Endothelial cell of umbilical vein (primary cell): ENCODE data around the gene KLHDC1. TPM values are rescaled to one million over a fixed set of nuclear protein-coding genes. Genes with fewer than 3 reads are reported as not detected.

Source experiments
- BruUV-seq: library from RNA; stranded (reverse); fragments of 400-500 nt; replicated peaks from 2 replicates; lab custom pipeline; 2021; lab: Mats Ljungman, UMichigan
- CTCF ChIA-PET: fragments of 300-600, 350-600 bp; sonication (Branson Sonifier 250); formaldehyde crosslinking; loops from one replicate; lab custom pipeline; 2021; ENCODE audit warnings: antibody characterized with exemption, inconsistent platforms; lab: Charles Lee
- POLR2A ChIA-PET: fragments of 300-600, 350-600 bp; sonication (Branson Sonifier 250); formaldehyde crosslinking; loops from one replicate; lab custom pipeline; 2021; ENCODE audit warnings: antibody characterized with exemption, inconsistent platforms; lab: Charles Lee
- DNase-seq: peaks from one replicate; pipeline ENCODE4 v3.0.0-alpha.2; 2011; ENCODE audit warnings: low read depth, low spot score
- FAIRE-seq: peaks from 2 replicates; lab custom pipeline; 2011; peaks lifted over from hg19 to GRCh38; lab: Jason Lieb, UNC
- H2AFZ ChIP-seq: 2 replicates; pipeline ENCODE4 v1.6.0; 2012; ENCODE audit warnings: low read depth, low read length, control low read depth, inconsistent platforms
- H3K27ac ChIP-seq: 2 replicates; pipeline ENCODE4 v1.5.1; 2011; ENCODE audit warnings: low read depth, mild to moderate bottlenecking, control low read depth, low read length, moderate library complexity; ENCODE audit not compliant: insufficient read depth
- H3K27me3 ChIP-seq, 2 experiments: 2 replicates each; pipeline versions ENCODE4 v1.6.0 to v1.6.1; 2011; ENCODE audit warnings: low read length in 2 of 2, mixed read lengths in 1 of 2; ENCODE audit not compliant: control insufficient read depth in 2 of 2, insufficient read depth in 2 of 2
- H3K36me3 ChIP-seq, 2 experiments: 2 replicates in 1 of 2; 3 replicates in 1 of 2; pipeline ENCODE4 v1.5.1; 2011; ENCODE audit warnings: low read length in 2 of 2, mild to moderate bottlenecking in 1 of 2, moderate library complexity in 1 of 2; ENCODE audit not compliant: control insufficient read depth in 2 of 2, insufficient read depth in 2 of 2; ENCODE audit errors: extremely low read depth in 1 of 2
- H3K4me1 ChIP-seq: 3 replicates; pipeline ENCODE4 v1.5.1; 2011; ENCODE audit warnings: mild to moderate bottlenecking, low read length; ENCODE audit not compliant: control insufficient read depth, insufficient read depth; ENCODE audit errors: extremely low read depth
- H3K4me2 ChIP-seq: 2 replicates; pipeline ENCODE4 v1.6.1; 2011; ENCODE audit warnings: low read length, control low read depth, mixed read lengths; ENCODE audit not compliant: insufficient read depth
- H3K4me3 ChIP-seq, 3 experiments: fragments of 200-600 bp in 1 of 3; sonication (generic), shearing (Covaris generic) in 1 of 3; replicated peaks in 1 of 3; 2 replicates each; pipeline ENCODE4 v1.5.1; 2011 to 2016; ENCODE audit warnings: control low read depth in 3 of 3, low read length in 3 of 3, mild to moderate bottlenecking in 2 of 3, inconsistent platforms in 1 of 3, low read depth in 1 of 3, moderate library complexity in 1 of 3; ENCODE audit not compliant: insufficient read depth in 1 of 3
- H3K79me2 ChIP-seq: 2 replicates; pipeline ENCODE4 v1.6.0; 2012; ENCODE audit warnings: low read length, inconsistent platforms; ENCODE audit not compliant: control insufficient read depth, insufficient read depth
- H3K9ac ChIP-seq: replicated peaks from 2 replicates; pipeline ENCODE3; 2011; ENCODE audit warnings: low read length, control low read depth; ENCODE audit not compliant: insufficient read depth; ENCODE audit errors: extremely low read depth
- H3K9me1 ChIP-seq: replicated peaks from 3 replicates; pipeline ENCODE4 v1.6.0; 2011; ENCODE audit warnings: mild to moderate bottlenecking, low read length; ENCODE audit not compliant: control insufficient read depth, insufficient read depth; ENCODE audit errors: extremely low read depth
- H3K9me3 ChIP-seq: replicated peaks from 2 replicates; pipeline ENCODE4 v1.5.1; 2012; ENCODE audit warnings: low read length, inconsistent platforms; ENCODE audit not compliant: control insufficient read depth, insufficient read depth
- H4K20me1 ChIP-seq: replicated peaks from 2 replicates; pipeline ENCODE3; 2011; ENCODE audit warnings: mild to moderate bottlenecking, low read length; ENCODE audit not compliant: control insufficient read depth, insufficient read depth; ENCODE audit errors: extremely low read depth
- CTCF ChIP-seq, 2 donors: IDR thresholded peaks; 1 replicate in 1 of 2; 2 replicates in 1 of 2; pipeline ENCODE4 v1.5.1; 2011; ENCODE audit warnings: low read length in 2 of 2, mild to moderate bottlenecking in 2 of 2, moderate library complexity in 2 of 2, control low read depth in 1 of 2, inconsistent platforms in 1 of 2, low read depth in 1 of 2; ENCODE audit not compliant: insufficient read depth in 1 of 2; ENCODE audit errors: extremely low read depth in 1 of 2
- EZH2 ChIP-seq: IDR thresholded peaks from 2 replicates; pipeline ENCODE4 v1.6.1; 2012; ENCODE audit warnings: borderline replicate concordance, low read depth, mild to moderate bottlenecking, moderate library complexity, low read length, inconsistent platforms; ENCODE audit not compliant: severe bottlenecking
- FOS ChIP-seq: IDR thresholded peaks from 2 replicates; pipeline ENCODE4 v1.6.1; 2011; ENCODE audit warnings: mild to moderate bottlenecking, low read length, moderate library complexity, borderline replicate concordance; ENCODE audit not compliant: insufficient read depth
- GATA2 ChIP-seq: IDR thresholded peaks from 2 replicates; pipeline ENCODE4 v1.7.0; 2011; ENCODE audit warnings: low read depth, mild to moderate bottlenecking, moderate library complexity, mixed read lengths, low read length; ENCODE audit not compliant: insufficient read length, insufficient read depth
- JUN ChIP-seq: IDR thresholded peaks from 2 replicates; pipeline ENCODE4 v1.6.1; 2011; ENCODE audit warnings: borderline replicate concordance, low read depth; ENCODE audit not compliant: insufficient read length, insufficient read depth
- MAX ChIP-seq: IDR thresholded peaks from 2 replicates; pipeline ENCODE4 v1.6.1; 2011; ENCODE audit not compliant: insufficient read depth, insufficient read length
- MYC ChIP-seq: IDR thresholded peaks from one replicate; pipeline ENCODE4 v1.6.1; 2011; ENCODE audit warnings: mild to moderate bottlenecking, low read depth, low read length
- POLR2A ChIP-seq: IDR thresholded peaks from 2 replicates; pipeline ENCODE4 v1.6.1; 2012; ENCODE audit warnings: low read depth, mild to moderate bottlenecking, control low read depth, low read length
- POLR2AphosphoS5 ChIP-seq: IDR thresholded peaks from 2 replicates; pipeline ENCODE4 v1.6.1; 2012; ENCODE audit warnings: low read depth, mild to moderate bottlenecking, control low read depth, low read length, moderate library complexity; ENCODE audit not compliant: insufficient read depth
- dilution Hi-C: fragments of 300-500 bp; cut with MboI; formaldehyde crosslinking; loops from one replicate; pipeline ENCODE4 v1.15.0; 2019; ENCODE audit warnings: low sequenced_read_pairs; ENCODE audit not compliant: extremely low pct_ligation_motif_present
- intact Hi-C: fragments of 100-400 bp; cut with micrococcal nuclease; formaldehyde crosslinking; loops from one replicate; pipeline ENCODE4 v1.10.0; 2022
- polyA plus RNA-seq, 4 experiments: library from polyadenylated mRNA; depleted of rRNA in 3 of 4; stranded (reverse) in 3 of 4; unstranded in 1 of 4; fragments of >200 nt; gene quantifications; 2 replicates each; pipeline versions ENCODE4 v1.2.1 to v1.2.3, GENCODE V29; 2011 to 2012; ENCODE audit warnings: missing spikeins in 1 of 4
- total RNA-seq: library from RNA; stranded (reverse); gene quantifications from 2 replicates; pipeline ENCODE4 v1.2.3, GENCODE V29; 2021

The KLHDC1 gene
- total and polyA plus RNA-seq, 2 donors (not counting 3 experiments of a cell fraction or from before 2014, with no cell fraction given): 0.77 to 1.2 TPM

GRCh38 chr14:49702725-49703124 is 9.8 kb downstream of the KLHDC1 start:
- intact Hi-C loops: no loop called here
- Histone ChIP-seq H3K27me3 (no peaks in the 10 kb centered on the region), H3K4me2 (no peak overlapping the region), H3K27ac (no peak overlapping the region), H3K9me1 (no peaks in the 10 kb centered on the region), H2AFZ (no peak overlapping the region), H3K4me1 (no peaks in the 10 kb centered on the region), H3K36me3 (no peaks in the 10 kb centered on the region), H4K20me1 (no peaks in the 10 kb centered on the region), H3K79me2 (no peaks in the 10 kb centered on the region), H3K9me3 (no peaks in the 10 kb centered on the region), H3K4me3 (no peak overlapping the region), H3K9ac (no peak overlapping the region)
- FAIRE-seq (no peak), DNase-seq (no peak)
- BruUV-seq: no TSS peak
- POLR2A ChIA-PET: no interaction called here
- dilution Hi-C loops: no loop called here
- CTCF ChIA-PET: no interaction called here
- no peak for TF ChIP-seq MAX
- no peak for TF ChIP-seq CTCF (IDR thresholded peaks at IDR 0.05; ENCODE audit: extremely low read depth in 1 of 2, insufficient read depth in 1 of 2, low read depth in 1 of 2, low read length in 2 of 2)
- TF ChIP-seq MYC: no peak
- no peak for TF ChIP-seq FOS
- no peak for TF ChIP-seq GATA2
- TF ChIP-seq POLR2A: no peak
- no peak for TF ChIP-seq POLR2AphosphoS5
- TF ChIP-seq EZH2: no peak
- TF ChIP-seq JUN: no peak
